ENCODE measurements around the gene LRP5. TPM values are rescaled to one million over a fixed set of nuclear protein-coding genes. Genes with fewer than 3 reads are reported as not detected.

Gene LRP5
- total RNA-seq, 1 donor from 2014 or later = 101 TPM

DNA sequence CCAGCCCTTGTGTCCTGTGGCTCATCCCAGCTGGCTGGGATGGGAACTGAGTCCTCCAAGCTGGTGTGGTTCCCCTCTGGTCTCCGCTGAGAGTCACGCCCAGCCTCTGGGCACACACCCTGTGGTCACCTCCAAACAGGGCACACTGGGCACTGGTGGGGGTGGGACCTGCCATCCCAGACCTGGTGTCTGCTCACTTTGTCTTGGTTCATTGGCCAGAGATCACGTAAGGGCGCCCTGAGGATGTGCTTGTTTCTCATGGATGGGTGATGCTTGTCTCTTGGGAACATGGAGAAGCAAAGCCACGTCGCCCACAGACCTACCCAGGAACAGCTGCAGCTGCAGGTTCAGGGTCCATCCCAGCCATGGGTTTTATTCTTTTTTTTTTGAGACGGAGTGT, 43.1 kb downstream of the LRP5 start:
- ATAC-seq (no peak), DNase-seq (peak; percentile 58)
- Histone ChIP-seq H3K27ac (peak overlapping the region; percentile 80), H3K9me3 (no peaks in the 10 kb centered on the region), H3K27me3 (no peaks in the 10 kb centered on the region), H3K4me1 (peaks cover 21% of the 10 kb centered on the region), H3K36me3 (peaks cover 9% of the 10 kb centered on the region), H3K4me3 (no peak overlapping the region)
- TF ChIP-seq, protein P1, sequence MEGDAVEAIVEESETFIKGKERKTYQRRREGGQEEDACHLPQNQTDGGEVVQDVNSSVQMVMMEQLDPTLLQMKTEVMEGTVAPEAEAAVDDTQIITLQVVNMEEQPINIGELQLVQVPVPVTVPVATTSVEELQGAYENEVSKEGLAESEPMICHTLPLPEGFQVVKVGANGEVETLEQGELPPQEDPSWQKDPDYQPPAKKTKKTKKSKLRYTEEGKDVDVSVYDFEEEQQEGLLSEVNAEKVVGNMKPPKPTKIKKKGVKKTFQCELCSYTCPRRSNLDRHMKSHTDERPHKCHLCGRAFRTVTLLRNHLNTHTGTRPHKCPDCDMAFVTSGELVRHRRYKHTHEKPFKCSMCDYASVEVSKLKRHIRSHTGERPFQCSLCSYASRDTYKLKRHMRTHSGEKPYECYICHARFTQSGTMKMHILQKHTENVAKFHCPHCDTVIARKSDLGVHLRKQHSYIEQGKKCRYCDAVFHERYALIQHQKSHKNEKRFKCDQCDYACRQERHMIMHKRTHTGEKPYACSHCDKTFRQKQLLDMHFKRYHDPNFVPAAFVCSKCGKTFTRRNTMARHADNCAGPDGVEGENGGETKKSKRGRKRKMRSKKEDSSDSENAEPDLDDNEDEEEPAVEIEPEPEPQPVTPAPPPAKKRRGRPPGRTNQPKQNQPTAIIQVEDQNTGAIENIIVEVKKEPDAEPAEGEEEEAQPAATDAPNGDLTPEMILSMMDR (IDR thresholded peaks at IDR 0.05) = no peak
- intact Hi-C loops (cut with DNase I) = no loop called here

DNA sequence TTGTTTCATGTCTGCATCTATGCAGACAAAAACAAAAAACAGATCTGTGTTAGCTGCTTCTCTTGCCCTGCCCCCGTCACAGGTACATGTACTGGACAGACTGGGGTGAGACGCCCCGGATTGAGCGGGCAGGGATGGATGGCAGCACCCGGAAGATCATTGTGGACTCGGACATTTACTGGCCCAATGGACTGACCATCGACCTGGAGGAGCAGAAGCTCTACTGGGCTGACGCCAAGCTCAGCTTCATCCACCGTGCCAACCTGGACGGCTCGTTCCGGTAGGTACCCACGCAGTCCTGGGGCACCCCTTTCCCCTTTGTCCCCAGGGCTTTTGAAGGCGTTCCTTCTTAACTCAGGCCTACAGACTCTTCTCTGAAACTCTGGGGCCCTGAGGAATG, 45.2 kb downstream of the LRP5 start:
- peaks cover 21% of the 10 kb centered on the region for H3K4me1 ChIP-seq
- peaks cover 19% of the 10 kb centered on the region for H3K36me3 ChIP-seq
- DNase-seq (no peak), ATAC-seq (no peak)
- H3K27ac ChIP-seq = no peak overlapping the region
- TF ChIP-seq, protein P1 (IDR thresholded peaks at IDR 0.05) = no peak
- intact Hi-C loops (cut with DNase I) = no loop called here
- no peak overlapping the region for H3K4me3 ChIP-seq
- H3K27me3 ChIP-seq = no peaks in the 10 kb centered on the region
- H3K9me3 ChIP-seq = no peaks in the 10 kb centered on the region

DNA sequence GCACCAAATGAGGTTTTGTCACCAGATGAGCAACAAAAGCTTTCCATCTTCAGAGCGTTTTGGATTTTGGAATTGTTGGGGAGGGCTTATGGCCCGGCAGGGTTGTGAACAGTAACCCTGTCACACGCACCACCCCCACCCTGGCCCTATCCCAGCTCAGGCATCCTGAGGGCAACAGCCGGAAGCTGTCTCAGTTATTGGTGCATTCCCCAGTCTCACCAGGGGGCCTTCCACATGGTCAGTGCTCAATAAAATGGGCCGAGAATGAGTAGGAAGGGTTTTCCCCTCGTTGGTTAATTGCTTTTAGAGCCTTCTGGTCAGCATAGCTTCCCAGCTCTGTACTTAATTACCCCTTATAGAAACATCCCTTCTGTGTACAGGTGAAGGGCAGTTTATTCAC, 46.0 kb downstream of the LRP5 start:
- H3K4me3 ChIP-seq = no peak overlapping the region
- DNase-seq (no peak), ATAC-seq (no peak)
- H3K36me3 ChIP-seq = peaks cover 19% of the 10 kb centered on the region
- H3K27ac ChIP-seq = no peak overlapping the region
- peaks cover 20% of the 10 kb centered on the region for H3K4me1 ChIP-seq
- intact Hi-C loops (cut with DNase I) = no loop called here
- H3K9me3 ChIP-seq = no peaks in the 10 kb centered on the region
- no peaks in the 10 kb centered on the region for H3K27me3 ChIP-seq
- TF ChIP-seq, protein P1 (IDR thresholded peaks at IDR 0.05) = no peak

DNA sequence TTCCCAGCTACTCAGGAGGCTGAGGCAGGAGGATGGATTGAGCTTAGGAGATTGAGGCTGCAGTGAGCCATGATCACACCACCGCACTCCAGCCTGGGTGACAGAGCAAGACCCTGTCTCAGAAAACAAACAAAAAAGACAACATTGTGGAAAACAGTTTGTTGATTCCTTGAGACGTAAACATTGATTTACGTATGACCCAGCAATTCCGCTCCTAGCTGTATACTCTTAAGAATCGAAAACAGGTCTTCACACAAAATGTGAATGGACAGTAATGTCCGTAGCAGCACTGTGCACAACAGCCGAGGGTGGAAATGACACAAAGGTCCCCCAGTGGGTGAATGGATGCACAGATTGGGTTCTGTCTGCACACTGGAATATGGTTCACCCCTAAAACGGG, 49.3 kb downstream of the LRP5 start:
- H3K4me1 ChIP-seq = no peaks in the 10 kb centered on the region
- intact Hi-C loops (cut with DNase I) = no loop called here
- TF ChIP-seq, protein P1 (IDR thresholded peaks at IDR 0.05) = no peak
- H3K4me3 ChIP-seq = no peak overlapping the region
- H3K36me3 ChIP-seq = peaks cover 27% of the 10 kb centered on the region
- ATAC-seq = no peak
- no peaks in the 10 kb centered on the region for H3K9me3 ChIP-seq
- no peak overlapping the region for H3K27ac ChIP-seq
- DNase-seq = no peak
- H3K27me3 ChIP-seq = no peaks in the 10 kb centered on the region

DNA sequence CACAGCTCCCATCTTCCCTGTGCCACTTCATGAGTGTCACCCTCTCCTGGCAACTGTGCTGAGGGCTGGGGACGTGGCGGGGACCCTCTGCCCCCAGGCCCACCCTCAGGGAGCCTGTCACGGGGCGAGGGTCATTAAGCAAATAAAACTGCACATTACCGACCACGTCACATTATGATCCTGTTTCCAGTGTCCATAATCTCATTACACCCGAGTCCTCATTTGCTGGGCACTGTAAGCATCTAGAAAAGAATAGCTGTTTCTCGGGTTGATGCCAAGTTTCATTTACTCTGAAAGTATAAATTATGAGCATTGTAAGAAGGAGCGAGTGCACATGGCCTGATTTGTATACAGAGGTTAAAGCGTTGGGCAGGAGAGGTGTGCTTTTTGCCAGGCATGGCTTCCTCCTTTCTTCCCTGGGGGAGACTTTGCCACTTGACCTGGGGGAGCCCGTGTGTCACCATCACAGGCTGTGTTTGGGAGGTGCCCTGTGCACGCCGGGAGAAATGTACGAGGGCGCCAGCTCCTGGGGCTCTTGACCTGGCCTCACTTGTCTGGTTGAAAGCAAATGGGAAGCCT, 50.5 kb downstream of the LRP5 start:
- TF ChIP-seq, protein P1 (IDR thresholded peaks at IDR 0.05) = no peak
- Histone ChIP-seq H3K4me1 (no peaks in the 10 kb centered on the region), H3K27ac (no peak overlapping the region), H3K27me3 (no peaks in the 10 kb centered on the region), H3K4me3 (no peak overlapping the region), H3K36me3 (peaks cover 31% of the 10 kb centered on the region), H3K9me3 (no peaks in the 10 kb centered on the region)
- ATAC-seq (no peak), DNase-seq (no peak)
- intact Hi-C loops (cut with DNase I) = no loop called here

DNA sequence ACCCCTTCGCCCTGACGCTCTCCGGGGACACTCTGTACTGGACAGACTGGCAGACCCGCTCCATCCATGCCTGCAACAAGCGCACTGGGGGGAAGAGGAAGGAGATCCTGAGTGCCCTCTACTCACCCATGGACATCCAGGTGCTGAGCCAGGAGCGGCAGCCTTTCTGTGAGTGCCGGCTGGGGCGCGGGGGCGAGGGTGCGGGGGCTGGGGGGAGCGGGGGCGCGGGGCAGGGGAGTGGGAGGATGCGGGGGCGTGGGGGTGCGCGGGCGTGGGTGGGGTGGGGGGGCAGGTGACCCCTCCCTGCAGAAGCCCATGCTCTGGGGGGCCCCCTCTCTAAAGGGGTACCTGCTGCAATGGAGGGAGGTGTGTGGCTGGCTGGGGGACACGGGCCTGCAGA, 51.4 kb downstream of the LRP5 start:
- Histone ChIP-seq H3K36me3 (peaks cover 26% of the 10 kb centered on the region), H3K9me3 (no peaks in the 10 kb centered on the region), H3K27me3 (no peaks in the 10 kb centered on the region), H3K4me1 (no peaks in the 10 kb centered on the region), H3K4me3 (no peak overlapping the region), H3K27ac (no peak overlapping the region)
- DNase-seq (no peak), ATAC-seq (no peak)
- intact Hi-C loops (cut with DNase I) = no loop called here
- TF ChIP-seq, protein P1 (IDR thresholded peaks at IDR 0.05) = no peak
